Epithelial cell of proximal tubule (primary cell): ENCODE measurements around the gene SLC6A18. TPM values are rescaled to one million over a fixed set of nuclear protein-coding genes. Genes with fewer than 3 reads are reported as not detected.

Source experiments
- DNase-seq: peaks from one replicate; pipeline ENCODE4 v3.0.0-alpha.2; 2011; ENCODE audit warnings: low read depth
- H3K4me3 ChIP-seq: 2 replicates; pipeline ENCODE4 v1.5.1; 2011; ENCODE audit warnings: low read depth, mild to moderate bottlenecking, low read length
- total RNA-seq: library from RNA; depleted of rRNA; stranded (reverse); fragments of >200 nt; gene quantifications from 2 replicates; pipeline ENCODE4 v1.2.3, GENCODE V29; 2015
- TF ChIP-seq, protein P1 (sequence below): conservative IDR thresholded peaks from 2 replicates; pipeline ENCODE4 v1.5.1; 2012; ENCODE audit warnings: low read depth, mild to moderate bottlenecking, low read length

The SLC6A18 gene
- total RNA-seq, 1 donor from 2014 or later: not detected

DNA sequence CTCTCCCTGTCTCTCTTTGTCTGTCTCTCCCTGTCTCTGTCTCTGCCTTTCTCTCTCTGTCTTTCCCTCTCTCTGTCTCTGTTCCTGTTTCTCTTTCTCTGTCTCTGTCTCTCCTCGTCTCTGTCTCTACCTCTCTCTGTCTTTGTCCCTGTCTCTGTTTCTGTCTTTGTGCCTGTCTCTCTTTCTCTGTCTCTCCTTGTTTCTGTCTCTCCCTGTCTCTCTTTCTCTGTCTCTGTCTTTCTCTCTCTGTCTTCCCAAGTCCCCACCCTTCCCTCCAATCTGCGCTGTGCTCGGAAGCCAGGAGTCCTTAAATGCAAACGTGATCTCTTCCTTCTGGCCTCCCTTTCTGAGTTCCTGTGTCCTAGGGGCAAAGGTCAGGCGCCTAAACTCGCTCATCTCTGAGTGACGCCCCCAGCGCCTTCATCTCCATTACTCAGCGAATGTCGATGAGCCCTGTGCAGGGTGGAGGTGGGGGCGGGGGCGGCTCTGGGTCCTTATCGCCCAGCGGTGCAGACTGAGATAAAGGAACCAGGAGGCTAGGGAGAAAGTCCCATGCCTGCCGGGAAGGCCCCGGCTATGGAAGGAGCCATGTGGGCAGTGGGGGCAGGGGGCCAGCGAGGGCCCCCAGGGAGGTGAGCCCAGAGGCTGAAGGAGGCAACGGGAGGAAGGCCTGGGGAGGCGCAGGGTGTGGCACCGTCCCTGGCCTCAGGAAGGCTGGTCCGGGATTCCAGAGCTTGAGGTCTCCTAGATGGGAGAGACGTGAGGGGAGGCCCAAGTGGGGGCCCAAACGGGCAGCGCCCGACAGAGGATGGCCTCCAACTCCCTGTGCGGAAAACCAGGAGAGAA lies 25.3 kb upstream of the SLC6A18 start:
- TF ChIP-seq, protein P1, sequence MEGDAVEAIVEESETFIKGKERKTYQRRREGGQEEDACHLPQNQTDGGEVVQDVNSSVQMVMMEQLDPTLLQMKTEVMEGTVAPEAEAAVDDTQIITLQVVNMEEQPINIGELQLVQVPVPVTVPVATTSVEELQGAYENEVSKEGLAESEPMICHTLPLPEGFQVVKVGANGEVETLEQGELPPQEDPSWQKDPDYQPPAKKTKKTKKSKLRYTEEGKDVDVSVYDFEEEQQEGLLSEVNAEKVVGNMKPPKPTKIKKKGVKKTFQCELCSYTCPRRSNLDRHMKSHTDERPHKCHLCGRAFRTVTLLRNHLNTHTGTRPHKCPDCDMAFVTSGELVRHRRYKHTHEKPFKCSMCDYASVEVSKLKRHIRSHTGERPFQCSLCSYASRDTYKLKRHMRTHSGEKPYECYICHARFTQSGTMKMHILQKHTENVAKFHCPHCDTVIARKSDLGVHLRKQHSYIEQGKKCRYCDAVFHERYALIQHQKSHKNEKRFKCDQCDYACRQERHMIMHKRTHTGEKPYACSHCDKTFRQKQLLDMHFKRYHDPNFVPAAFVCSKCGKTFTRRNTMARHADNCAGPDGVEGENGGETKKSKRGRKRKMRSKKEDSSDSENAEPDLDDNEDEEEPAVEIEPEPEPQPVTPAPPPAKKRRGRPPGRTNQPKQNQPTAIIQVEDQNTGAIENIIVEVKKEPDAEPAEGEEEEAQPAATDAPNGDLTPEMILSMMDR: no peak
- H3K4me3 ChIP-seq: no peak overlapping the region
- DNase-seq: no peak

DNA sequence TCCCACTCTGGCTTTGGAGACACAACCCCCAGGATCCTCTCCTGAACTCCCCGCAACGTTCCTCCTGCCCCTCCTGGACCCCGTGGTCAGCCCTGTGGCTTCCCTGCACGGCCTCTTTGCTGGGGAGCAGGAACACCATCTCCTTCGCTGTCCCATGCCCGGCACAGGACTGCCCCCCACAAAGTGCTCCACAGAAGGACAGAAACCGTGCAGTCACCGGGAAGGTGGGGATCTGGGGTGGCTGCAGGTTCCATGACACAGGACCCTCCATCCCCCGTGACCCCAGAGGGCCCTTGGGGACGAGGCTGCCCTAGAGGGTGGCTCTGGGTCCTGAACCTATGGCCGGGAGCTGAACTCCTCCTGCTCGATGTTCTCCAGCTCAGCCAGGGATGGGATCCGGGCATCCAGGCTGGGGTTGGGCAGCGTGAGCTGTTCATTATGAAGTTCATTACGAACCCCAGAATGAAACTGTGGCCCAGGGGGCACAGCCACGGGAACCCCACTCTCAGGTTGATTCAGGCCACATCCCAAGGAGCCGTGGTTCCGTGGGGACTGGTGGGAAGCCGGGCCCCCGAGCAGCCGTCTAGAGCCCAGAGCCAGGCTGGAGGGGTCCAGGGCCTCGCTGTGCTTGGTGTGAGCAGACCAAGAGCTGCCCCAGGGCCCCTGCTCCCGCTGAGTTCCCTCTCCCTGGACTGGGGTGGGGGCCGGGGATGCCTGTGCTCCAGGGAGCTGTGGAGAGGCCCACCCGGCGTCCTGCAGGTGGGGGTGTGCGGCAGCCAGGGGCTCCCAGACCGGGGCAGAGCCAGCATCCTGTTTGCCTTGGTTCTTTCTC lies 24.5 kb upstream of the SLC6A18 start:
- TF ChIP-seq, protein P1: no peak
- H3K4me3 ChIP-seq: no peak overlapping the region
- DNase-seq: no peak

DNA sequence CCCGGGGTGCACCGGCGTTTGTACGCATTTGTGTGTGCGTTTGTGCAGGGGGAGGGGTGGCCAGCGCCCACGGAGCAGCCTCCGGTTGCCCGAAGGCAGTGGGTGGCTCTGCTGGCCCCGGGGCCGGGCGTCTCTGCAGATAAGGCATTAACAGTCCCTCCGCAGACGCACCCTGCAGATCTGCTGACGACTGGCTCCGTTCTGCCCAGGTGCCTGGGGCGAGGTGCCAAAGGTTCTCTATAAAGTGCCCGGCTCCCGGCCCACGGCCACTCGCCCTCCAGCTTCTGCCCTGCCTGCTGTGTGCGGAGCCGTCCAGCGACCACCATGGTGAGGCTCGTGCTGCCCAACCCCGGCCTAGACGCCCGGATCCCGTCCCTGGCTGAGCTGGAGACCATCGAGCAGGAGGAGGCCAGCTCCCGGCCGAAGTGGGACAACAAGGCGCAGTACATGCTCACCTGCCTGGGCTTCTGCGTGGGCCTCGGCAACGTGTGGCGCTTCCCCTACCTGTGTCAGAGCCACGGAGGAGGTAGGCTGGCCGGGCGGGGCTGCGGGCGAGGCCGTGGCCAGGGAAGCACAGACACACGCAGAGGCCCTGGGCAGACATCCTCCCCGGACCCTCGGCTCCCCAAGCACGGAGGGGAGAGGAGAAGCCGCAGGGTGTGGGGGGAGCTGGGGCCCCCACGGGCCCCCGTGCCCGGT lies 23.7 kb upstream of the SLC6A18 start, which contains the start of gene SLC6A19:
TSS of gene SLC6A19 (plus strand) at position 269 of the 699 bp plus-strand sequence. CDS start at position 325, 56 bp downstream.
- no peak for DNase-seq
- H3K4me3 ChIP-seq: no peak within 1 kb of the TSS
- TF ChIP-seq, protein P1: no peak

DNA sequence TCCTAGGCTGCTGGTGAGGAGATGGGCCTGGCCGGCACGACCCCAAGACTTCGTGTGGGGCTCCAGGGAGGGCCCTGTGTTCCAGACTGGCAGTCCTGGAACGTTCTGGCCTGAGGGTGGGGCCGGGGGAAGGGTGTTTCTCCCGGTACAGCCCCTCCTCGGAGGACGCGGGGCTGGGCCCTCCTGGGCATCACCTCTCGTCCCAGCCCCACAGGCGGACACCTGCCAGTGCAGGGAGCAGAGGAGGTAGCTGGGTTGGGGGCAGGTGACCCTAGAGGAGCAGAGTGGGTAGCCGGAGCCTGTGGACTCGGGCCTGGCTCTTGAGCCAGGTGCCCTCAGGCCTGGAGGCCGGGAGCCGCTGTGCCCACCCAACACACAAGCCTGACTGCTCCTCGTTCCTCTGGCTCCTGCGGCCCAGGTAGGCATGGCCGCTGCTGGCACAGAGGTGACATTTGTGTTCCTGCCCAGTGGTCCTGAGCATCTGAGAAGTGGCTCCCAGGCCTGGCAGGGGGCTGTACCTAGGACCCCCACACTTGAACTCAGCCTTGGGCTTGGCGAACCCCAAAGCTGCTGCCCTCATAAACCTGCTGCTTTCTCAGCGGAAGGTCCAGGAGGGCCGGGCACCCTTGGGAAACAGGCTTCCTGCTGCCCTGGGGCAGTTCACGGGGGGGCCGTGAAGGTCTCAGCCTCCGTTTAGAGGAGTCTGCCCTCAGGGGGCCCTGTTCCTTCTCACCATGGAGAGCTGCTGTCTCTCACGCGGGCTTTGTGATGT lies 23.0 kb upstream of the SLC6A18 start:
- no peak overlapping the region for H3K4me3 ChIP-seq
- no peak for DNase-seq
- TF ChIP-seq, protein P1: no peak

DNA sequence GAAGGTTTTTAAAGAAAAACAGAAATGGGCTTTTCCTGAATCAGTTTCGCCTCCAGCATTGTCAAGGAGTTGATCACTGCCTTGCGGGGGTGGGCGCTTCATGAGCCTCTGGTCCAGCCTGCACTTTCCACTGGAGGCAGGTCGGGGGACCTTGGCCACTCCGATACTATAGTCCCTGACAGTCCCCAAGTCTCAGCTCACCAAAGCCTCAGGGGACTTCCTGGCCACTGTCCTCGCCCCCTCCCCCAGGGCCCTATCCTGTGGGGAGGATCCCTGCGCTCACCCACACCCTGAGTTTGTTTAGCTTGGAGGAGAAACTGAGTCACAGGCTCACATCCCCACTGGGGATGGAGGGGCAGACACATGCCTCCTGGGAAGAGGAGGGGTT lies 22.4 kb upstream of the SLC6A18 start:
- TF ChIP-seq, protein P1: no peak
- no peak overlapping the region for H3K4me3 ChIP-seq
- no peak for DNase-seq

DNA sequence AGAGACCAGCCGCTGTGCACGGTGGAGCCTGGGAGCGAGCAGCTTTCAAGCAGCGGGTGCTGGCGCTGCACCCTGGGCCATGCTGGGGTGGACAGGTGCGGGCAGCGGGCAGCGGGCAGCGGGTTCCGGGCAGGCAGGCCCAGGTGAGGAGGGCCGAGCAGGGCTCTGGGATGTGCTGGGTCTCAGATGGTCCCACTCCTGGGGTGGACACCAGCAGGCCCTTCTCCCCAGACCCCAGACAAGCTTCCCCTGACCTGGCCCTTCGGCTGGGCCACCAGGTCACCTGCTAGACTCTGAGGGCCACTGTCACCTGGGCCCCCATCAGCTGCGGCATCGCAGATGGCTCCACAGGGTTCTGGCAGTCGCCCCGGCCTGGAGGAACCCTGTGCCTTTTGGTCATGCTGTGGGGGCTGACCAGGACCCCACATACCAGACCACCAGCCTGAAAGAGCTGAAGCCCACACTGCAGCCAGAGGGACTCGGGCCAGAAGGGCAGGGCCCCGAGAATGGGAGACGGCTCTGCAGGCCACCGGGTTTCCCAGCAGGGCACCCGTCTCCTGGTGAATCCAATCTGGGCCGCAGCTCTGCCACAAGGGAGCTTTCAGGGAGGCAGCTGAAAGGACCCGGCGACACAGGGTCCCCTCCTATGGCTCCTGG lies 21.7 kb upstream of the SLC6A18 start:
- DNase-seq: no peak
- no peak overlapping the region for H3K4me3 ChIP-seq
- TF ChIP-seq, protein P1: no peak
